ENCODE results near the gene NBEA.

NBEA gene

GRCh38 chr13:35092251-35092650 lies 150.2 kb downstream of the NBEA start:
- TF ChIP-seq REST (IDR thresholded peaks at IDR 0.05; ENCODE audit: low read depth) = no peak
- no peak for TF ChIP-seq TAF1 (IDR thresholded peaks at IDR 0.05; ENCODE audit: low read depth)
- TF ChIP-seq RAD21 (IDR thresholded peaks at IDR 0.05; ENCODE audit: low read depth) = no peak
- no peak for TF ChIP-seq ZBTB7A (IDR thresholded peaks at IDR 0.05; ENCODE audit: low read depth)
- TF ChIP-seq TEAD4 (IDR thresholded peaks at IDR 0.05) = no peak

GRCh38 chr13:35092751-35093150 lies 150.7 kb downstream of the NBEA start:
- TF ChIP-seq TAF1 (IDR thresholded peaks at IDR 0.05; ENCODE audit: low read depth) = no peak
- TF ChIP-seq EP300 (IDR thresholded peaks at IDR 0.05; ENCODE audit: borderline replicate concordance) = no peak
- TF ChIP-seq CREB1 (IDR thresholded peaks at IDR 0.05; ENCODE audit: low read depth) = no peak
- TF ChIP-seq TEAD4 (IDR thresholded peaks at IDR 0.05) = no peak
- TF ChIP-seq ZBTB7A (IDR thresholded peaks at IDR 0.05; ENCODE audit: low read depth) = no peak
- no peak for TF ChIP-seq REST (IDR thresholded peaks at IDR 0.05; ENCODE audit: low read depth)
- no peak for TF ChIP-seq TCF12 (IDR thresholded peaks at IDR 0.05; ENCODE audit: low read depth)
- TF ChIP-seq, protein P1, sequence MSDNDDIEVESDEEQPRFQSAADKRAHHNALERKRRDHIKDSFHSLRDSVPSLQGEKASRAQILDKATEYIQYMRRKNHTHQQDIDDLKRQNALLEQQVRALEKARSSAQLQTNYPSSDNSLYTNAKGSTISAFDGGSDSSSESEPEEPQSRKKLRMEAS (IDR thresholded peaks at IDR 0.05) = no peak
- TF ChIP-seq YY1 (IDR thresholded peaks at IDR 0.05; ENCODE audit: low read depth) = no peak
- TF ChIP-seq FOXM1 (IDR thresholded peaks at IDR 0.05; ENCODE audit: borderline replicate concordance, low read depth) = no peak

DNA sequence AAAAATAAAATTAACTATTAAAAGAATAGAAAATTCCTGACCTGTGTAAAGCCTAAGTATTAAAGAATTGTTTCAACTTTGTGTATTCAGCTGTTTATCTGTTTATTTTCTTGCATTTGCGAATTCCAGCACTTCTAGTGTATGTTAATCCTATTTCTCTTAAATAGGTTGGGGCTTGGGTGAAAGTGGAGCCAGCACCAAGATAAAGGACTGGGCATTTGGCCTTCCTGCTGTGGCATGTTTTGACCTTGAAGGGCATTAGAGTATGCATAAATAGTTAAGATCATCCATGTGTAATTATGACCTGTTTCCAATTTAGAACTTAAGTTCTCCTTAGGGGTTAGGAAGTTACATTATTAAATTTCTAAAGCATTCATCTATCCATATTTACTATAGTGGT lies 151.3 kb downstream of the NBEA start:
- TF ChIP-seq REST (IDR thresholded peaks at IDR 0.05; ENCODE audit: low read depth) = no peak
- no peak for TF ChIP-seq EGR1 (IDR thresholded peaks at IDR 0.05)
- no peak for TF ChIP-seq YY1 (IDR thresholded peaks at IDR 0.05; ENCODE audit: low read depth)
- no peak for TF ChIP-seq EP300 (IDR thresholded peaks at IDR 0.05; ENCODE audit: borderline replicate concordance)
- no peak for TF ChIP-seq RAD21 (IDR thresholded peaks at IDR 0.05; ENCODE audit: low read depth)
- no peak for TF ChIP-seq FOXM1 (IDR thresholded peaks at IDR 0.05; ENCODE audit: borderline replicate concordance, low read depth)
- TF ChIP-seq TEAD4 (IDR thresholded peaks at IDR 0.05) = no peak
- TF ChIP-seq CREB1 (IDR thresholded peaks at IDR 0.05; ENCODE audit: low read depth) = no peak
- no peak for TF ChIP-seq NFIC (IDR thresholded peaks at IDR 0.05)
- TF ChIP-seq ZBTB7A (IDR thresholded peaks at IDR 0.05; ENCODE audit: low read depth) = no peak
- TF ChIP-seq, protein P1 (IDR thresholded peaks at IDR 0.05) = no peak
- TF ChIP-seq USF1 (IDR thresholded peaks at IDR 0.05) = no peak
- TF ChIP-seq CEBPB (IDR thresholded peaks at IDR 0.05) = no peak
- TF ChIP-seq TCF12 (IDR thresholded peaks at IDR 0.05; ENCODE audit: low read depth) = no peak

- TF ChIP-seq EGR1 (IDR thresholded peaks at IDR 0.05) (no peak), USF1 (IDR thresholded peaks at IDR 0.05) (no peak), RAD21 (IDR thresholded peaks at IDR 0.05; ENCODE audit: low read depth) (no peak), NFIC (IDR thresholded peaks at IDR 0.05) (no peak), CREB1 (IDR thresholded peaks at IDR 0.05; ENCODE audit: low read depth) (no peak), TEAD4 (IDR thresholded peaks at IDR 0.05) (no peak), REST (IDR thresholded peaks at IDR 0.05; ENCODE audit: low read depth) (no peak), YY1 (IDR thresholded peaks at IDR 0.05; ENCODE audit: low read depth) (no peak), TCF12 (IDR thresholded peaks at IDR 0.05; ENCODE audit: low read depth) (no peak), FOXM1 (IDR thresholded peaks at IDR 0.05; ENCODE audit: borderline replicate concordance, low read depth) (no peak), EP300 (IDR thresholded peaks at IDR 0.05; ENCODE audit: borderline replicate concordance) (no peak), CEBPB (IDR thresholded peaks at IDR 0.05) (no peak), TAF1 (IDR thresholded peaks at IDR 0.05; ENCODE audit: low read depth) (no peak)
- TF ChIP-seq, protein P1 (IDR thresholded peaks at IDR 0.05) = no peak
Observed at GRCh38 chr13:35107535-35107934, 165.5 kb downstream of the NBEA start.

All from Ishikawa (cell line).